Ectodermal cell (in vitro differentiated cells): ENCODE measurements around the gene DSCAML1.

Source experiments
- H3K27ac ChIP-seq: 2 replicates; pipeline ENCODE4 v1.7.0; 2013; ENCODE audit warnings: mild to moderate bottlenecking, low read depth, low read length; ENCODE audit not compliant: insufficient read depth, poor library complexity, severe bottlenecking
- H3K27me3 ChIP-seq: 2 replicates; pipeline ENCODE4 v1.7.0; 2013; ENCODE audit warnings: mild to moderate bottlenecking, low read length; ENCODE audit not compliant: insufficient read depth, control insufficient read depth, poor library complexity, severe bottlenecking
- H3K36me3 ChIP-seq: one replicate; pipeline ENCODE4 v1.7.0; 2013; ENCODE audit warnings: low read length; ENCODE audit not compliant: control insufficient read depth, insufficient read depth
- H3K4me1 ChIP-seq: one replicate; pipeline ENCODE4 v1.7.0; 2013; ENCODE audit warnings: low read length; ENCODE audit not compliant: control insufficient read depth, insufficient read depth
- H3K4me3 ChIP-seq: 2 replicates; pipeline ENCODE4 v1.7.0; 2013; ENCODE audit warnings: low read depth, low read length, control low read depth; ENCODE audit not compliant: insufficient read depth
- H3K9me3 ChIP-seq: 2 replicates; pipeline ENCODE4 v1.7.0; 2013; ENCODE audit warnings: mild to moderate bottlenecking, low read length, moderate library complexity; ENCODE audit not compliant: control insufficient read depth
- WGBS, 2 experiments: methylation state at CpG; one replicate each; pipeline ENCODE4 v1.1.7; 2013; ENCODE audit warnings: missing lambda C conversion rate in 2 of 2; 5-methylcytosine and 5-hydroxymethylcytosine counted together

The DSCAML1 gene

DNA sequence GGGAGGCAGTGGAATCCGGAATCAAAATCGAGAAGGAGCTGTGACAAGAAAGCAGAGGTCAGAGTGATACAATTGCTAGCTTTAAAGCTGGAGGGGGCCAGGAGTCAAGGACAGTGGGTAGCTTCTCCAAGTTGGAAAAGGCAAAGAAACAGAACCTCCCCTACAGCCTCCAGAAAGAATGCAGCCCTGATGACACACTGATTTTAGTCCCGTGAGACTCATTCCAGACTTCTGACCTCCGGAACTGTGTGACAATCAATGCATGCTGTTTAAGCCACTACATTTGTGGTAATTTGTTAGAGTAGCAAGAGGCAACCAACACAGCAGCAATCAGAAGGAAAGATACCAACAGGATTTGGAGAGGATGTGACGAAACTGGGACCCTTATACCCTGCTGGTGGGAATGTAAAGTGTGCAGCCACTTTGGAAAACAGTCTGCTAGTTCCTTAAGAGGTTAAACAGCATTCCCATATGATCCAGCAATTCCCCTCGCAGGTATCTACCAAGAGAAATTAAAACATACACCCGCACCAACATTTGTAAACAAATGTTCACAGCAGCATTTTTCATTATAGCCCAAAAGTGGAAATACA lies 66.7 kb downstream of the DSCAML1 start:
- no peaks in the 10 kb centered on the region for H3K27me3 ChIP-seq
- H3K4me3 ChIP-seq: no peak overlapping the region
- H3K36me3 ChIP-seq: no peaks in the 10 kb centered on the region
- peaks cover 5% of the 10 kb centered on the region for H3K4me1 ChIP-seq
- WGBS, 2 experiments: 92 to 93% methylated on average over 7 of the region's 7 CpGs
- H3K27ac ChIP-seq: no peak overlapping the region
- H3K9me3 ChIP-seq: peaks cover 2% of the 10 kb centered on the region

DNA sequence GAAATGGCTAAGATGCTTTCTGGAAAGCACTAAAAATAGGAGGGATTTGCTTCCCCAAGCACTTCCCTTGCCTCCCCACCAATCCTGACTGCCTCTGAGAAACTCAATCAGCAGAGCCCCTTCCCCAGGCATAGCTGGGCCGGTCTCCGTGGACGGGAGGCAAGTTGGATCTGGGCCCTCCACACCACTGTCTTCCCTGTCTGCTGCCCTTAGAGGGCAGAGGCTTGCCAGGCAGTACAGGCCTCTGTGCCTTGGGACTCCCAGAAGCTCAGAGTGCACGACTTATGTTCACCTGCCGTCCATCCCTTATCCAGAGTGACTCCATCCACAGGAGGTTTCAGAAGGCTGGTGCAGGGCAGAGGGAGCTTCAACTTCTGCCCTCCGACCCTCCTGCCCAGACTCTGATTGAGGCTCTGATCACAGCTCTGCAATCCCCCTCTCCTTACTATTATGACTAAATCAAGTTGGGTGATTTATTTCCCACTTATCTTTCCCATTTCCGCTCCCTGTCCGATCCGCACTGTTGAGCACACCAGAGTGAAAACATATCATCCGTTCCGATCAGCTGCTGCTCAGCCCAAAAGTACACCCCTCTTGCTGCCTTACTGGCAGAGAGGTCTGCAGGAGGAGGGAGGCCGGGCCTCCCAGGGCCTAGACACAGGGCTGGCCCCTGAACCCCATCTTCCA lies 71.8 kb downstream of the DSCAML1 start:
- Histone ChIP-seq H3K4me1 (peaks cover 19% of the 10 kb centered on the region), H3K27ac (no peak overlapping the region), H3K36me3 (no peaks in the 10 kb centered on the region), H3K4me3 (no peak overlapping the region), H3K9me3 (peaks cover 2% of the 10 kb centered on the region), H3K27me3 (no peaks in the 10 kb centered on the region)
- 85% methylated on average over 11 of the region's 12 CpGs for WGBS, 2 experiments

DNA sequence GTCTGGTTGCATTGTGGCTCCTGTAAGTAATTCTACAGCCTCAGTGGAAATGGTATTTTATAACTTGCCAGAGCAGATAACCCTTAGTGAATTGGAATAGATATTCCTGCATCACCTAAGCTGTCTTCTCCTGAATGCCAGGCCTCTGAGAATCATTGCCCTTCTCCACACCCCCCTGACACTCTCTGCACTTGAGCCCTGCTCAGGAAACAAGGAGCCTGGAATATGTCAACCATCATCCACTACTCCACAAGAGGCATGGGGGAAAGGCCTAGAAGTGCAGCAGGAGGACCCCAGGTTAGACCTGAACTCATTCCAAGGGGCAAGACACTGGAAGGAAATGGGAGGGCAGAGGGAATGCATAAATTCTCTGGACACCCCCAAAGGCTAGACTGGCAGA lies 72.4 kb downstream of the DSCAML1 start:
- Histone ChIP-seq H3K27me3 (no peaks in the 10 kb centered on the region), H3K27ac (no peak overlapping the region), H3K9me3 (peaks cover 2% of the 10 kb centered on the region), H3K4me1 (peaks cover 24% of the 10 kb centered on the region), H3K36me3 (no peaks in the 10 kb centered on the region), H3K4me3 (no peak overlapping the region)

DNA sequence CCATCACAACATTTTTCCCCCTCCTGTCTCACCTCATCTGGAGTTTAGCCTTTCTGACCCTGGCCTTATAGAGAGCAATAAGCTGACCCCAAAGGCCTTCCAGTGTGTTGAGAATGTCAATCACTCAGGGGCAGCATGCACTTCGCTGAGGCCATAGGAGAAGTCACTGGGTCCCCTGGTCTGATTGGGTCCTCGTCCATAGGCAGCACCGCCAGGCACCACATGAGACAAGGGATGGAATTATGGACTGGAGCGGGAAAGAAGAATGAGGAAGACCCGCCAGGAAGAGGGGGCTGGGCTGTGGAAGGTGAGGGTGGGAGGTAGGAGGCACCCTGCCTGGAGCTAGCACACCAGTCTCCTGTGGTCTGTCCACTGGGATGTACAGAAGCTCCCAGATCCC lies 72.9 kb downstream of the DSCAML1 start:
- Histone ChIP-seq H3K4me1 (peaks cover 25% of the 10 kb centered on the region), H3K36me3 (no peaks in the 10 kb centered on the region), H3K27me3 (no peaks in the 10 kb centered on the region), H3K4me3 (no peak overlapping the region), H3K9me3 (peaks cover under 1% of the 10 kb centered on the region), H3K27ac (no peak overlapping the region)
- 43 to 45% methylated on average over 5 of the region's 5 CpGs for WGBS, 2 experiments

DNA sequence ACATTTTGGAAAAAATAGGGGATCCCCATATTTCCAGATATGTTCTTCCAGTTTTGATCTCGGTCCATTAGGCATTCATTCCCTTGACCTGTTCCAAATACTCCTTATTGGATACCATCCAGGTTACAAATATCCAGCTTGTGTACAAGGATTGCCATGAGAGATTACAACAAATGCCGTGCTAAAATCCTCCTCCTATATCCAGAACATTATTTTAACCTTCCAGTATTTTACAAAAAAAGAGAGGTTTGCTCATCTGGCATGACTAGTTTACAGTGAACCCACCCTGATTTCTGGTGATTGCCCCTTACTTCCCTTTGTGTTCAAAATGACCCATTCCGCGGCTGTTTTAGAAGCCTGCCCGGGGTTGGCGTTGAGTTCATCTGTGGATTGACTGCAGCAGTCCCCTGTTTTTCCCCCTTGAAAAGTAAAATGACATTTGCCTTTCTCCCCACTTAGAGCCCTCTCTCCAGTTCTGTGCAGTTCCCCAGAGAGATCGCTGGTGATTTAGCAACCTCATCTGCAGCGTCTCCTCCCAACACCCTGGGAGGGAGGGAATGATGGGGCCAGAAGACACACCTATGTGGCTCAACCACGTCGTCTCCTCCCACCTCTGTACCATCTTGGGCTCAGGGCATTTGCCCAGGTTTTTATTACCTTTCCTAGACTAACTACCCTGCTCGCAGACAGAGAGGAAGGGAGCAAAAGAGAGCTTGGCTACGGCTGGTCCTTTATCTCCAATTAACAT lies 73.6 kb downstream of the DSCAML1 start:
- whole genome bisulfite sequencing, 2 experiments: 42 to 46% methylated on average over 12 of the region's 12 CpGs
- H3K4me3 ChIP-seq: no peak overlapping the region
- H3K27me3 ChIP-seq: no peaks in the 10 kb centered on the region
- no peaks in the 10 kb centered on the region for H3K36me3 ChIP-seq
- H3K4me1 ChIP-seq: peaks cover 26% of the 10 kb centered on the region
- no peak overlapping the region for H3K27ac ChIP-seq
- no peaks in the 10 kb centered on the region for H3K9me3 ChIP-seq

DNA sequence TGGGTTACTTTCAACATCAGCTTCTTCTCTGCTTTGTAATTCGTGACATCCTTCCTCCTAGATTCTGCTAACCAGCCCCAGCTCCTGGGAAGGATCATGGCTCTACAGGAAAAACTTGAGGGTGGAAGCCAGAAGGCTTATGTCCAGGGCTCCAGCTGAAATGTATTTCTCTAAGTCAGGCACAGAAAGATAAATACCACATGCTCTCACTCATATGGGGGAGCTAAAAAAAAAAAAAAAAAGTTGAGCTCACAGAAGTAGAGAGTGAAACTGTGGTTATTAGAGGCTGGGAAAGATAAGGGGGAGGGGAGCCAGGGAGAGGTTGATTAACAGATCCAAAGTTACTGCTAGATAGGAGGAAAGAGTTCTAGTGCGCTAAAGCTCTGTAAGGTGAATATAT lies 74.9 kb downstream of the DSCAML1 start:
- Histone ChIP-seq H3K9me3 (no peaks in the 10 kb centered on the region), H3K36me3 (no peaks in the 10 kb centered on the region), H3K27me3 (no peaks in the 10 kb centered on the region), H3K27ac (no peak overlapping the region), H3K4me3 (no peak overlapping the region), H3K4me1 (peaks cover 33% of the 10 kb centered on the region)
- WGBS, 2 experiments: 50 to 67% methylated on average over 2 of the region's 2 CpGs

DNA sequence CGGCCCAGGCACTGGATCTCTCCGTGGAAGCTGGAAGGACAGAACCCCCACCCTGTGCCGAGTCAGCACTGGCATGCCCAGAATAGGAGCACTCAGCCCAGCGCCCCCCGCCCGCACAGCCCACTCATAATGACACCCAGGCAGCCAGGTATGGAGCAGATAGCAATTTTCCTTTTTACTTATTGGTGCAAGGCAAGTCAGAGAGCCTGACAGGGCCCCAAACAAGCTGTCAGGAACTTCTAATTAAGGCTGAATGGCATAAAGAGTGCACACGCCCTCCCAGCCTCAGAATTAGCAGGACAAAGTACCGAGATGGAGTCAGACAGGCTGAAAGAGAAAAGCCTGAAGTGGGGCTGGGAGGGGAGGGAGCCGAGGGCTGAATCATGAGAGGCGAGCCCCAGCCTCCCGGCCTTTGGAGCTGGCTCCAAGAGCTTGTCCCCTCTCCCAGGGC lies 76.9 kb downstream of the DSCAML1 start:
- peaks cover 3% of the 10 kb centered on the region for H3K27me3 ChIP-seq
- WGBS, 2 experiments: 18 to 21% methylated on average over 11 of the region's 11 CpGs

DNA sequence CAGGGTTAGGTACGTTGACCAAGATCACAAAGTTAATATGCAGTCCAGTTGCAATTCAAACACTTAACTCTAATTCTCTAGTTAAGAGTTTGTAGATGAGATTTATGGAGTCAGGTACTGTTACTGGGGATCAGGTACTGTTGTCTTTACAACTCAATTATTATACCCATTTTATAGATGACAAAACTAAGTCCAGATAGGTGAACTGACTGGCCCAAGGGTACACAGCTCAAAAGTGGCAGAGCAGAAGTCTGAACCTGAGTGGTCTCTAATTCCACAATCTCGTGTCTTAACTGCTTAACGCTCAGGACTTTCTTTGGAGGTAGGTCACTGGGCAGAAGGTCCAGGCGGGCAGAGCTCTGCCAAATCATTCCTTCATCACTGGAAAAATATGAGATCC lies 77.5 kb downstream of the DSCAML1 start:
- Histone ChIP-seq H3K36me3 (no peaks in the 10 kb centered on the region), H3K4me1 (peaks cover 33% of the 10 kb centered on the region), H3K27me3 (peaks cover 3% of the 10 kb centered on the region), H3K27ac (no peak overlapping the region), H3K9me3 (no peaks in the 10 kb centered on the region), H3K4me3 (no peak overlapping the region)
- WGBS, 2 experiments: 89 to 94% methylated on average over 3 to 4 of the region's 4 CpGs

More for the DNA sequence above, 76.9 kb downstream of the DSCAML1 start:
- Histone ChIP-seq H3K36me3 (no peaks in the 10 kb centered on the region), H3K9me3 (no peaks in the 10 kb centered on the region), H3K27ac (peak overlapping the region; percentile 12), H3K4me1 (peaks cover 33% of the 10 kb centered on the region), H3K4me3 (no peak overlapping the region)

DNA sequence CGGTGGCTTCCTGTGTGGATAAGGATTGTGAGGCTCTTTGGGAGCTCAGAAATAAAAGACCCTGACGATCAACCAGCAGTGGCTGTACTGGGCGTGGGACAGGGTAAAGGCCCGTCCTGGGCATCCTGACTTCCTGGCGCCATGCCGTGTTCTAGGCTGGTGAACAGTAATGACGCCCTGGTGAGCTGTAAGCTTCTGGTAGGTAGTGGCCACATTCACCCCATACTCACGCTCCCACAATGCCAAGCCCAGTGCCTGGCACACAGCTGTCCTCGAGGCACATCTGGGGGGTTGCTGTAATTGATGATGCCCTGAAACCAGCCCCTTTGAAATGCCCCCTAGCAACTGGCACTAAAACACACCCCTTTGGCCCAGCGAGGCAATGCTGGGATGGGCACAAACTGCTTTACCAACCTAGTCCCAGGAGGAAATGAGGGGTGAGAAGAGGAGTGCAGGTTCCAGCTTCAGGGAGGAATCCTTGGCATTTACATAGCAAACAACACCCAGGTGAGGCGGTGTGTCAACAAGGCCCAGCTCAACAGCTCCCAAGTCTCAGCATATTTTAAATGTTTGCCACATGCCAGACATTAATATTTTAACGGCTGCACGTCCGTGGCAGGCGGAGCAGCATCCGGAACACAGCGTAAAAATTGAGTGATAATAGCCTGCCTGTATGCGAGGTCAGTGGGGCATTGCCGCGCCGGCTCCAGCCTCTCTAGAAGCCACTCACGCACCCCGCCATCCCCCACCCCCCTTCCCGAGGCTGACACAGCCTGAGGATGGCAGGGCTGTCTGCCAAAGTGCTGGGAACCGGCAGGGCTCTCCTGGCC lies 79.3 kb downstream of the DSCAML1 start:
- WGBS, 2 experiments: 63 to 64% methylated on average over 25 of the region's 25 CpGs
- Histone ChIP-seq H3K27ac (no peak overlapping the region), H3K36me3 (no peaks in the 10 kb centered on the region), H3K9me3 (no peaks in the 10 kb centered on the region), H3K4me3 (no peak overlapping the region), H3K27me3 (peaks cover 3% of the 10 kb centered on the region), H3K4me1 (peaks cover 19% of the 10 kb centered on the region)
